ENCODE measurements around the gene ZMYM2.

Gene ZMYM2

GRCh38 chr13:20053016-20053415 is 94.5 kb downstream of the ZMYM2 start:
- ATAC-seq: no peak
- Mint-ChIP-seq H3K4me3 (no peak overlapping the region), H3K36me3 (peaks cover 37% of the 10 kb centered on the region), H3K9me3 (no peaks in the 10 kb centered on the region), H3K4me1 (peaks cover 16% of the 10 kb centered on the region), H3K27me3 (no peaks in the 10 kb centered on the region), H3K27ac (no peak overlapping the region)

DNA sequence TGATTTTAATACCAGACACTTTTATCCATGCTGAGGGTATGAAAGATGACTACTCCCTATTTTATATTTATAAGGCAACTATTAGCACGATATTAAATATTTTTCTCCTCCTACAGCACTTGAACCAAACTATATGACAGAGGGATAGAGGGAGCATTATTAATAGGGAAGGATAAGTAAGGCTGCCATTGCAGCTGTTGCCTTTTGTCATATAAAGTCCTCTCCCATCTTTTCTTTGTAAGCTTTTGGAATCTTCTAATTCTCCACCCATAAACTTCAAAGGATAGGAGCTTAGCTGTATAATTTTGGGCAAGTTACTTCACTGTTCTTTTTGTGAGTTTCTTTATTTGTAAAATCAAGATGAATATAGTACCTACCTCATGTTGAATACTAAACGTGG is 95.4 kb downstream of the ZMYM2 start:
- H3K27ac Mint-ChIP-seq: no peak overlapping the region
- H3K36me3 Mint-ChIP-seq: peaks cover 43% of the 10 kb centered on the region
- no peaks in the 10 kb centered on the region for H3K9me3 Mint-ChIP-seq
- H3K4me3 Mint-ChIP-seq: no peak overlapping the region
- peaks cover 10% of the 10 kb centered on the region for H3K4me1 Mint-ChIP-seq
- H3K27me3 Mint-ChIP-seq: no peaks in the 10 kb centered on the region
- ATAC-seq: no peak

- Mint-ChIP-seq H3K36me3 (peaks cover 44% of the 10 kb centered on the region), H3K27me3 (no peaks in the 10 kb centered on the region), H3K9me3 (no peaks in the 10 kb centered on the region), H3K27ac (no peak overlapping the region), H3K4me3 (no peak overlapping the region), H3K4me1 (peaks cover 3% of the 10 kb centered on the region)
- ATAC-seq: no peak
These were observed 96.1 kb downstream of the ZMYM2 start for GRCh38 chr13:20054586-20054985.

DNA sequence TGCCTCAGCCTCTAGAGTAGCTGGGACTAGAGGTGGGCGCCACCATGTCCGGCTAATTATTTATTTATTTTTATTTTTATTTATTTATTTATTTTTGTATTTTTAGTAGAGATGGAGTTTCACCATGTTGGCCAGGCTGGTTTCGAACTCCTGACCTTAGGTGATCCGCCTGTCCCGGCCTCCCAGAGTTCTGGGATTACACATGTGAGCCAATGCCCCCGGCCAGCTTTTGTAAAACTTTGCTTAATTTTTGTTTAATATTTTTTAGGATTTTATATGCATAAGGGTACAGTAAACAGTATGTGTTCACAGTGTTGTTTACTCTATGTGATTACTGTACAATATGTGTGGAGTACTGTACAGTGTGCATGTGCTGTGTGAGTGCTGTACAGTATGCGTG is 98.7 kb downstream of the ZMYM2 start:
- H3K36me3 Mint-ChIP-seq: peaks cover 45% of the 10 kb centered on the region
- H3K27ac Mint-ChIP-seq: no peak overlapping the region
- H3K27me3 Mint-ChIP-seq: no peaks in the 10 kb centered on the region
- no peaks in the 10 kb centered on the region for H3K9me3 Mint-ChIP-seq
- no peaks in the 10 kb centered on the region for H3K4me1 Mint-ChIP-seq
- no peak overlapping the region for H3K4me3 Mint-ChIP-seq
- ATAC-seq: no peak

DNA sequence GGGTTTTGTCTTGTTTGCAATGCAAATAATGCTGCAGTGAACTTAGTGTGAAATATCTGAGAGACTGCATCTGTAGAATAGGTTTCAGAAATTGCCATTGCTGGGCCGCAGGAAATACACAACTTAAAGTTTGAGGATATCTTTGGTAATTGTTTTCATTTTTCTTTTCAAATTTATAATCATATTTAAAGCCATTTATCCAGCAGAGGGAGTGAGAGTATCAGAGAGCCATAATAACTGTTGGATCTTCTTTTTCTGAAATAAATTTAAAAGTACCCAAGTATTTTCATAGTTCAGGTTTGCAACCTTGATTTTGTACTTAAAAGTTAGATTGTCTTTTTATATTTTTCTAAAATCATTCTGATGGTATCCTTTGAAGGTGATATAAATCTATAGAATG is 99.4 kb downstream of the ZMYM2 start:
- Mint-ChIP-seq H3K4me1 (no peaks in the 10 kb centered on the region), H3K36me3 (peaks cover 38% of the 10 kb centered on the region), H3K27me3 (no peaks in the 10 kb centered on the region), H3K27ac (no peak overlapping the region), H3K9me3 (no peaks in the 10 kb centered on the region), H3K4me3 (no peak overlapping the region)
- ATAC-seq: no peak

DNA sequence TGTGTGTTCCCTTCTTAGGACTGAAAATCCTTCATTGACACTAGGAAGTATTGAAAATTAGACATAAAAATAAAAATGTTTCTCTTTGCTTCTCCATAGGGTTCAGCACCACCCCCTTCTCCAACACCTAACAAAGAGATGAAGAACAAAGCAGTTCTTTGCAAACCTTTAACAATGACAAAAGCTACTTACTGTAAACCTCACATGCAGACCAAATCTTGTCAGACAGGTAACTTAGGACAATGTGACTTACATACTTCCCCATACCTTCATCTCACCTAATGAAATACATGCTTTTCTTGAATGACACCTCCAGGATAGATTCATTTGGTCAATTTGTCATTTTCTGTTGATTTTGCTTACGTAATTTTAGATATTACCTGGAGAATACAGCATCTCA is 99.9 kb downstream of the ZMYM2 start:
- Mint-ChIP-seq H3K27ac (no peak overlapping the region), H3K36me3 (peaks cover 38% of the 10 kb centered on the region), H3K4me1 (no peaks in the 10 kb centered on the region), H3K9me3 (no peaks in the 10 kb centered on the region), H3K27me3 (no peaks in the 10 kb centered on the region), H3K4me3 (no peak overlapping the region)
- no peak for ATAC-seq

- no peak overlapping the region for H3K4me3 Mint-ChIP-seq
- no peak overlapping the region for H3K27ac Mint-ChIP-seq
- no peaks in the 10 kb centered on the region for H3K27me3 Mint-ChIP-seq
- no peak for ATAC-seq
- H3K4me1 Mint-ChIP-seq: no peaks in the 10 kb centered on the region
- peaks cover 37% of the 10 kb centered on the region for H3K36me3 Mint-ChIP-seq
- no peaks in the 10 kb centered on the region for H3K9me3 Mint-ChIP-seq
These were observed 105.6 kb downstream of the ZMYM2 start for GRCh38 chr13:20064128-20064527.

GRCh38 chr13:20065516-20065915 is 107.0 kb downstream of the ZMYM2 start:
- H3K4me1 Mint-ChIP-seq: no peaks in the 10 kb centered on the region
- no peak overlapping the region for H3K4me3 Mint-ChIP-seq
- no peaks in the 10 kb centered on the region for H3K9me3 Mint-ChIP-seq
- H3K36me3 Mint-ChIP-seq: peaks cover 48% of the 10 kb centered on the region
- ATAC-seq: no peak
- H3K27ac Mint-ChIP-seq: no peak overlapping the region
- H3K27me3 Mint-ChIP-seq: no peaks in the 10 kb centered on the region

DNA sequence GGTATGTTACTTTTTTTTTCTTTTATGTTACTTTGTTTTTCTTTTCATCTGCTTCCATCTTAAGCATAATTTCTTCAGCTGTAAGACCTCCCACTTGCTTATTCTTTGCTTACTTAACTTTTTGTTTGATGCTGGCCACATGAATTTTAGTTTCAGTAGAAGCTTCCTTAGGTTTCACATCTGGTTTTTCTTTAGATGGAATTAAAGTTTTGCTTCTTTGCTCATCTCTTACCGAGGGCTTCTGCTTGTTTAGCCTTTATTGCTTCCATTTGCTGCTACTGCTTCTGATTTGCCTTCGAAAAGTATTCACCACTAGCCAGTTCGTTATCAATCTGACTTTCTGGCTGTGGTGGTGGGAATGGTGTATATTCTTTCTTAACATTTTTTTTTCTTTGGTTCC is 111.4 kb downstream of the ZMYM2 start:
- Mint-ChIP-seq H3K27me3 (no peaks in the 10 kb centered on the region), H3K27ac (no peak overlapping the region), H3K4me3 (no peak overlapping the region), H3K9me3 (no peaks in the 10 kb centered on the region), H3K36me3 (peaks cover 66% of the 10 kb centered on the region), H3K4me1 (peaks cover 14% of the 10 kb centered on the region)
- no peak for ATAC-seq

DNA sequence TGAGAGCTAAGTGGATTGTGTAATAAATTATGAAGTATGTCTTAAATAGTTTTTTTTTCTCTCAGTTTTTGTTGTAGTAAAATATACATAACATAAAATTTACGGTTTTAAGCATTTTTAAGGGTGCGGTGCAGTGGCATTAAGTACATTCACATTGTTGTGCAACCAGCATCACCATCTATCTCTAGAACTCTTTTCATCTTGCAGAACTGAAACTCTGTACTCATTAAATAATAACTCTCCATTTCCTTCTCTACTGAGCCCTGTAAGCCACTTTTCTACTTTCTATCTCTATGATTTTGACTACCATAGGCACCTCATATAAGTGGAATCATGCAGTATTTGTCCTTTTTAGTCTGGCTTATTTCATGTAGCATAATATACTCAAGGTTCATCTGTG is 115.2 kb downstream of the ZMYM2 start:
- Mint-ChIP-seq H3K4me1 (peaks cover 14% of the 10 kb centered on the region), H3K27me3 (no peaks in the 10 kb centered on the region), H3K9me3 (no peaks in the 10 kb centered on the region), H3K36me3 (peaks cover 66% of the 10 kb centered on the region), H3K27ac (peak overlapping the region; percentile 3), H3K4me3 (no peak overlapping the region)
- peak; percentile 81 for ATAC-seq

DNA sequence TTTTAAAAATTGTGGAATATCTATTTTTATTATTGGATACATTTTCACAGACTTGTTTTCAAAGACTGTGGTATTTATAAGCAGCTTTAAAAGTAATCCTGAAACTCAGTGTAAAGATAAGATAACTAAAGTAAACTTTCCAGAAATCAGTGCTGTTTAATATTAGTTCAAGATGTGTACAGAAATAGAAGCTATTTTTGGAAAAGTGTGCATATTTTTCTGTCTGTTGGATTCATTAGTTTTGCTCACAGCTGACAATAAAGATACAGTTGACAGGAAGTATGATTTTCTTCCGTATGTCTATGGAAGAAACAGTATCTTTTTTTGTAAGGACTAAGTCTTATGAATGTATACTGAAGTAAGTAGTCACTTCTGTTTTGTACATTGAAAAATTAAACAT is 116.4 kb downstream of the ZMYM2 start:
- ATAC-seq: no peak
- Mint-ChIP-seq H3K36me3 (peaks cover 57% of the 10 kb centered on the region), H3K9me3 (no peaks in the 10 kb centered on the region), H3K27me3 (no peaks in the 10 kb centered on the region), H3K4me1 (peaks cover 14% of the 10 kb centered on the region), H3K27ac (no peak overlapping the region), H3K4me3 (no peak overlapping the region)

DNA sequence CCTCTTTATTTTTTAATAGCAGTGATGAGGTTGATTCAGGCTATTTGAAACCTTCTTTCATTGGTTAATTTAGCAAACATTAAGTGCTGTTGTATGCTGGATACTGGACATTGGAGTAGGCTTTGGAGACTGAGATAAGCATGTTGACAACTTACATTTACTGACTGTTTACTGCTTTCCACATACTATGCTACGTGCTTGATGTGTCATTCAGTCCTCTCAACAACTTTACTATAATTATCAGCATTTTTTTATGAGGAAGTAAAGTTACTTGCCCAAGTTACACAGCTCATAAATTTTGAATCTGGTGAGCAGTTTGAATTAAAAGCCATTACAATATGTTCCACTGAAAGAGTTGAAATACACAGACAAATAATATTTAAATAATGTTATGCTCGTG is 118.6 kb downstream of the ZMYM2 start:
- H3K9me3 Mint-ChIP-seq: no peaks in the 10 kb centered on the region
- no peaks in the 10 kb centered on the region for H3K27me3 Mint-ChIP-seq
- no peak for ATAC-seq
- H3K36me3 Mint-ChIP-seq: peaks cover 38% of the 10 kb centered on the region
- no peak overlapping the region for H3K4me3 Mint-ChIP-seq
- no peak overlapping the region for H3K27ac Mint-ChIP-seq
- peaks cover 9% of the 10 kb centered on the region for H3K4me1 Mint-ChIP-seq

- Mint-ChIP-seq H3K27me3 (no peaks in the 10 kb centered on the region), H3K9me3 (no peaks in the 10 kb centered on the region), H3K36me3 (peaks cover 34% of the 10 kb centered on the region), H3K4me1 (no peaks in the 10 kb centered on the region), H3K4me3 (no peak overlapping the region), H3K27ac (peak overlapping the region; percentile 41)
- no peak for ATAC-seq
These were observed 122.0 kb downstream of the ZMYM2 start for GRCh38 chr13:20080377-20081164.

- H3K4me3 Mint-ChIP-seq: no peak overlapping the region
- ATAC-seq: no peak
- H3K4me1 Mint-ChIP-seq: no peaks in the 10 kb centered on the region
- no peaks in the 10 kb centered on the region for H3K27me3 Mint-ChIP-seq
- H3K27ac Mint-ChIP-seq: no peak overlapping the region
- H3K9me3 Mint-ChIP-seq: no peaks in the 10 kb centered on the region
- peaks cover 13% of the 10 kb centered on the region for H3K36me3 Mint-ChIP-seq
These were observed 131.8 kb downstream of the ZMYM2 start for GRCh38 chr13:20090349-20090748.

- no peaks in the 10 kb centered on the region for H3K9me3 Mint-ChIP-seq
- no peak for ATAC-seq
- H3K4me3 Mint-ChIP-seq: no peak overlapping the region
- no peaks in the 10 kb centered on the region for H3K36me3 Mint-ChIP-seq
- no peaks in the 10 kb centered on the region for H3K4me1 Mint-ChIP-seq
- H3K27me3 Mint-ChIP-seq: peaks cover 12% of the 10 kb centered on the region
- H3K27ac Mint-ChIP-seq: no peak overlapping the region
These were observed 135.4 kb downstream of the ZMYM2 start for GRCh38 chr13:20093951-20094350.

- Mint-ChIP-seq H3K4me1 (no peaks in the 10 kb centered on the region), H3K36me3 (no peaks in the 10 kb centered on the region), H3K27me3 (peaks cover 53% of the 10 kb centered on the region)
These were observed 140.8 kb downstream of the ZMYM2 start for GRCh38 chr13:20099319-20099718.

More at GRCh38 chr13:20099319-20099718, 140.8 kb downstream of the ZMYM2 start:
- Mint-ChIP-seq H3K9me3 (no peaks in the 10 kb centered on the region), H3K4me3 (no peak overlapping the region), H3K27ac (no peak overlapping the region)
- no peak for ATAC-seq
